ENCODE measurements around the gene CHORDC1.
"Not testable (repeated sequence)": the region's sequence is repeated elsewhere in the genome, so short reads cannot be mapped to it uniquely, and the experiment has no call there.

Gene CHORDC1

DNA sequence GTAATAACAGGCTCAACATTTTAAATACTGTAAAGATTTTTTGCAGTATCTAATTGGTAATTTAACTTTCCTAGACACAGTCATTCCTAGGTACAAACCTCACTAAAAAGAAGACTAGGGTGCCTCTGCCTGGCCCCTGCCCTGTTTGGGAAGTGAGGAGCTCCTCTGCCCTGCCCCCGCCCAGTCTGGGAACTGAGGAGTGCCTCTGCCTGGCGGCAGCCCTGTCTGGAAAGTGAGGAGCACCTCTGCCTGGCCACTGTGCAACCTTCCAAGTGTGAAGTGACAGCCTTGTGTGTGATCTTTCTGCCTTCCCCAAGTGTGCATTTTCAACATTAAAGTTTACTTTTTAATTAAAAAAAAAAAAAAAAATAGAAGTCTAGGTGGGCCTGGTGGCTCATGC, 4.2 kb downstream of the CHORDC1 start:
- in situ Hi-C loops (cut with HindIII; ENCODE audit: low sequenced_read_pairs), result no loop called here

DNA sequence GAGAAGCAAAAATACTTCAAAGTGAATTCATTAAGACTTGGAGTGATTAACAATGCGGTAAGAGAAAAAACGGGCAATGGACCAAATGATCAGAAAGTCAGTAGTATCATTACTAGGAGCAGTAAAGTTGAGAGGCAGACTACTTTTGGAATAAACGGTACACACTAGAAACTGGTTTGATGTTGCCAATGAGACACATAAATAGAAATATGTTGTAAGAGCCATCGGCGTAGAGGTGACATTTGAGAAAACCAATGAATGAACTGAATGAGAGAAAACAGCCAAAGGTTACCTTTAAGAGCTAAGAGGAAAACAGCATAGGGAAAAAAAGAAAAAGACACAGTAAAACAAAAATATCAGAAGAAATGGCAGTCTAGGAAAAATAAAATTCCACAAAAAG, 6.2 kb downstream of the CHORDC1 start:
- in situ Hi-C loops (cut with HindIII; ENCODE audit: low sequenced_read_pairs), result no loop called here

DNA sequence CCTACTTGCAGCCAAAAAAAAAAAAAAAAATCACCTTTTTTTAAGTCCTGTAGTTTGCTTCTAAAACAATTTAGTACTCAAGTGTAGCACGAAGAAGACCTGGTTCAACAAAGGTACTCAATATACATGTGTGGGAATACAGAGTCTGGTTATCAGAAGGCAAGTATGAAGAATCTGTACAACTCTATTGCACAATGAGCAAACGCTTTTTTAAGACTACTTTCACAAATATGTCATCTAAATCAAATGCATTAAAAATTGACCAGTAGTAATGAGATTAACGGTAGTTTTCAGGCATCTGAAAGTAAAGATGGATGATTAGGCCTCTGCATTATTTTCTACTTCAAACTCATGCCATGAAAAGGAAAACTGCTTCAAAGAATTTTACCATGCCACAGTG, 9.5 kb downstream of the CHORDC1 start:
- in situ Hi-C loops (cut with HindIII; ENCODE audit: low sequenced_read_pairs), result no loop called here

DNA sequence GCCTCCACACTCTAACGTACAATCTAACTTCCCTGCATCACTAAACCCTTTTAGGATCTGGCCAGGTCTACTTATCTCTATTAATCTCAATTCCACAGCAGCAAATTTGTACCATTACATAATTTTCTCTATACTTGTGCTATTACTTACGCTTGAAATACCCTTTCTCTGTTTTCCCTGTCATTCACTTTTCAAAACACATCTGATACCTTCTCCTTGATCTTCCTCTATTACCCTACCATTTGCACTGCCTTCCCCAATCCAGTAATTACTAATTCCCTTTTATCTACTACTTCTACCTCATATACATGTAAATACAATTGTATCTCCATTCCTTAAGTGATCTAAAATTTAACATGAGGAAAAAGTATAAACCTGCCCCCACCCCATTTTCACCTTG, 14.0 kb downstream of the CHORDC1 start:
- in situ Hi-C loops (cut with HindIII; ENCODE audit: low sequenced_read_pairs), result no loop called here

DNA sequence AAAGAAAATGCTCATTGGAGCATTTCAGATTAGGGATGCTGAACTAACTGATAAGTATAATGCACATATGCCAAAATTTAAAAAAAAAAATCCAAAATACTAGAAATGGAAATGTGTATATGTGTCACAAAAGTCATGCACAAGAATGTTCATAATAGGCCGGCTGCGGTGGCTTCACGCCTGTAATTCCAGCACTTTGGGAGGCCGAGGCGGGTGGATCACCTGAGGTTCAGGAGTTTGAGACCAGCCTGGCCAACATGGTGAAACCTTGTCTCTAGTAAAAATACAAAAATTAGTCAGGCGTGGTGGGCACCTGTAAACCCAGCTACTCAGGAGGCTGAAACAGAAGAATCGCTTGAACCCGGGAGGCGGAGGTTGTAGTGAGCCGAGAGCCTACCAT, 14.9 kb downstream of the CHORDC1 start:
- in situ Hi-C loops (cut with HindIII; ENCODE audit: low sequenced_read_pairs), result not testable (repeated sequence)

DNA sequence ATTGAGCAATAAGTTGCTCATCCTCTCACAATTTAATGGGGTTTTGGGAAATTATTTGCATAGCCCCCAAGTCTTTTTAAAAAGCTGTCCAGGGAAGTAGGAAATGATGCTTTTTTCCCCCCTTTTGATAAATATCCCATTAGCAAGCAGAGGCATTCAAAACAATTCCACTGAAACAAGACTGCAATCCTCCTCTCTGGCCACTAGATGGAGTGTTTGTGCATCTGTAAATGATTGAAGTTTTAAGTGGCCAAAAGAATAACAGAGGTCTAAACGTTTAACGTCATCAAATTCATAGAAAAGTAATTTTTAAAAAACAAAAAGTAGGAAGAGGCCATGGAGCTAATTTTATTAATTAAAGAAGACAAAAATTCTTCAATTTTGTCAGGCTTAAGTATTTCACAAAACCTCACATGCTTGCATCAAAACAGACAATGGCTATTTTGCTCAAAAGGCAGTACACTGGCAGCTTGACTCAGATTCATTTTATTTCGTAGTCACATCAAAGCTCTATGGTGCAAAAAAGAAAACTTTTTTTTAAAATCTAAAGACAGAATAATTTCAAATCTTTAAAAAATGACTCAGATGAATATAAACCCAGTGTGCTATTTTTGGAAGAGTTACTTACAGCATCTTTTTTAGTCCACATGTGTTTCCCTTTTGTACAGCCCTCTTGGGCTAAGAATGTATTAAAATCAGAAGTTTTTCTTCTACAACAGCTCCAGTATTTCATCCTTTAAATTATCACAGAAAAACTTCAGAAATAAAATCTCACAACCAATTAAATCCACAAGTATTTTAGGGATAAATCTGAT, 17.8 kb downstream of the CHORDC1 start:
- in situ Hi-C loops (cut with HindIII; ENCODE audit: low sequenced_read_pairs), result no loop called here

DNA sequence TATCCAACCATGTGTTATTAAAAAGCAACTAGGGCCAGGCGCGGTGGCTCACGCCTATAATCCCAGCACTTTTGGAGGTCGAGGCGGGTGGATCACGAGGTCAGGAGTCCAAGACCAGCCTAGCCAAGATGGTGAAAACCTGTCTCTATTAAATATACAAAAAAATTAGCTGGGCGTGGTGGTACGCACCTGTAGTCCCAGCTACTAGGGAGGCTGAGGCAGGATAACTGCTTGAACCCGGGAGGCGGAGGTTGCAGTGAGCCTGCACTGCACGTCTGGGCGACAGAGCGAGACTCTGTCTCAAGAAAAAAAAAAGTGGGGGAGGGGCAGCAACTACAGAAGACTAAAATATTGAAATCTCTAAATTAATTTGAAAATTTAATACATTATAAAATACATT, 18.4 kb downstream of the CHORDC1 start:
- in situ Hi-C loops (cut with HindIII; ENCODE audit: low sequenced_read_pairs), result no loop called here

DNA sequence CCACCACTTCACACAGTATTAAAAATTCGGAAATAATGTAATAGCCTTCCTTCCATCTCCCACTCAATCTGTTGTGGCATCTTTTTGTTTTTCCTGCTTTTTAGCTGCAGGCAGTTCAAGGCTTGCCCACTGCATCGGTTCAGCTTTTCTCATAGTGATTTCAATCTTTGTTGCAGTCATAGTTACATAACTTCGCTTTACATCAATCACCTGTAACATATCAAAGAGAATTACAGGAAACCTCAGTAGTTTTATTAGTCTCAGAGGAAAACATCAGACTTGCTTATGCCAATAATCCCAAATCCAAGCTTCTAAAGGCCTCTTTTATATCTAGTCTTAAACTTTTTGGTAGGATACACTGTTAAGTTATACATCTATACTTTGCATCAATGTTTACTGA, 20.5 kb downstream of the CHORDC1 start:
- in situ Hi-C loops (cut with HindIII; ENCODE audit: low sequenced_read_pairs), result no loop called here

DNA sequence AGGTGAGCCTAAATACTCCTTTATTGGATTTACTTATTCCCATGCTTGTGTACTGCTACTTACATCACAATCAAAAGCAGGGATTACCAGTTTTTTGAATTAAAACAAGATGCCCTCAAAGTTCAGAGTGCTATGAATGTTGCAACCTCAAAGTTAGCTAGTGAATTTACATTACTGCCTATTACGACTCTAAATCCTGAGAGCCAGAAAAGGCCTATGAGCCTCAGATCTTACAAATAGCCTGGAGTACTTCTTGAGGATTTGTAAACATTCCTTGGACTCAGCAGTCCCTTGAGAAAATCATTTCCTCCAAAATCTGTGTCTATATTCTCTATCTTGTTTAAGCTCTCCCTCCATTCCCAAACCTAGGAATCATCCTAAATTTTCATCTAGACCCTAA, 25.5 kb downstream of the CHORDC1 start:
- in situ Hi-C loops (cut with HindIII; ENCODE audit: low sequenced_read_pairs), result no loop called here

DNA sequence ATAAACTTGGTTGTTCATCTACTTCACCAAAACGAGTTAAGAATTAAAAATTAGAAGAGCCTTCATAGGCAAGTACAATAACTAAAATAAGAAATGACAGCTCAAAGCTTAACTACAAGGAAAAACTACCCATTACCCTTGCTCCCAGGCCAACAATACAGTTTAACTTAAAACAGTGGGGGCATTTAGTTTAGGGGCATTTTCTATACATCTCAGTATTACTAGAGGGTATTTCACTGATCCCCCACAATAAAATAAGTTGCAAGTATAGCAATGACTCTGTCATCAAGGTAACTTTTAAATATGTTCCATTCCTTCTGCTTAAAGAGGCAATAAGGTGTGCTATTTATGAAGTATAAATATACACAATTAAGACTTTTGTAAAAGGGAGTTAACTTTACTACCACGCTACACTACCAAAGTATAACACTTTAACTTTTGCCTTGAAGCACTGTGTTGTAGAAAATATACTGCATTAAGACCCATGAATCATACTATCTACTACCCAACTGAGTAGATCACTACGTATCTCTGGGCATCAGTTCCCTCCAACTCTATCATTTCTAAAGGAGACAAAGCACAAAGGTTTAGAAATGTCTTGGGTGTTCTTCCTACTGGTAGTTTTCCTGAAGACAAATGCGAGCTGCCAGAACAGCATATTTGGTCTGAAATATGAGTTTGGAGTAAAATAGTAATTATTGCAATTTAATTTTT, 29.8 kb downstream of the CHORDC1 start:
- in situ Hi-C loops (cut with HindIII; ENCODE audit: low sequenced_read_pairs), result no loop called here

DNA sequence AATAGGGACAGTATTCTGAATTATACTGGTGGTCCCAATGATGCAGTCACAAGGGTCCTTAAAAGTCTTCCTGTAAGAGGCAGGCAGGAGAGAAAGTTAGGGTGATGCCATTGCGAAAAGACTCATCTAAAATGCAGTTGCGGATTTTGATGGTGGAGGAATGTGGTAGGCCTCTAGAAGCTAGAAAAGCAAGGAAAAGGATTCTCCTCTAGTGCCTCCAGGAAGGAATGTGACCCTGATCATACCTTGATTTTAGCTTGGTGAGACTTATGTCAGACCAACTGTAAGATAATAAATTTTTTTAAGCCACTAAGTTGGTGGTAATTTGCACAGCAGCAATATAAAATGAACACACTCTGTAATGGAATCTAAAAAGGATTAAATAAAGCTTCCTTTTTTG, 33.8 kb downstream of the CHORDC1 start:
- in situ Hi-C loops (cut with HindIII; ENCODE audit: low sequenced_read_pairs), result no loop called here

DNA sequence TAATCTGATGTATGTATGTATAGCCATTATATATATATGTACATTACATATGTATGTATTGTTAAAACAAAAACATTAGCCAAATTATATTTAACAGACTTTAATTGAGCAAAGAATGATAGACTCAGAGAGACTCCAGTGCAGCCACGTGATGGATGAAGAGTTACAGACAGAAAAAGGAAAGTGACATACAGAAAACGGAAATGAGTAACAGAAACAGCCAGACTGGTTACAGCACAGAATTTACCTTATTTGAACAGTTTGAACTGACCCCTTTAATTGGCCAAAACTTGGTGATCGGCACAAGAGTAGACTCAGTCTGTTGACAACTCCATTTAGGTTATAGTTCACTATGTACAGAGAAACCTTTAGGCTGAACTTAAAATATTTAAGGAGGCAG, 35.0 kb downstream of the CHORDC1 start:
- in situ Hi-C loops (cut with HindIII; ENCODE audit: low sequenced_read_pairs), result no loop called here

DNA sequence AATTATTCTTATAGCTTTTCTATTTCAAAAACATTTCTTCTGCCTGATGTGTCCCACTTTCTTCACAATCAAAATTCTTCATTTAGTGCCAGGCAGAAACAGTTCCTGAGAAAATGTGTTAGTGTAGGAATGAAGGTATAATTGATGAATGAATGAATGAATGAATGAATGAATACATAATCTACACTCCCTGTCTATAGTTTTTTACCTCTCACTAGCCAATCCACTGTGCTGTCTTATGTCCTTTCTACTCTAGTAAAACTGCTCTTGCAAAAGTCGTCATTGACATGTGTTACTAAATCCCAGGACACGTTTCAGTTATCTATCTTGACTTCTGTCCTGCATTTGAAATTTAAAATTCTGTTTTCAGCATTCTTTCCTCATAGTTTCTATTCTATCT, 42.9 kb downstream of the CHORDC1 start:
- in situ Hi-C loops (cut with HindIII; ENCODE audit: low sequenced_read_pairs), result no loop called here

DNA sequence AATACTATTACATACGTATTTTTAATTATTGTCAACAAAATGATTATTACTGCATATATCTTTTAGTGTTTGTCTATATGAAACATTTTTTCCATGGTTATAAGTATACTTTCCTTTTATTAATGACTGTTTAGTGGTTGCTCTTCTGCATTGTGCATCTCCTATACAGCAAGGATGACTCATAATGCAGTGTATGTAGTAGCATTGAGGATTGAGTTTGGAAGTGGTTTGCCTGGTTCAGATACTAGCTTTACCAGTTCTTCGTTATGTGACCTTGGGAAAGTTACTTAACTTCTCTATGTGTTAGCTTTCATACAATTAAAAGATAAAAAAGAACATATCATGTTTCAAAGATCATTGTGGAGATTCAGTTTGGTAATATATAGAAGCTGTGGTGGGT, 44.1 kb downstream of the CHORDC1 start:
- in situ Hi-C loops (cut with HindIII; ENCODE audit: low sequenced_read_pairs), result no loop called here

DNA sequence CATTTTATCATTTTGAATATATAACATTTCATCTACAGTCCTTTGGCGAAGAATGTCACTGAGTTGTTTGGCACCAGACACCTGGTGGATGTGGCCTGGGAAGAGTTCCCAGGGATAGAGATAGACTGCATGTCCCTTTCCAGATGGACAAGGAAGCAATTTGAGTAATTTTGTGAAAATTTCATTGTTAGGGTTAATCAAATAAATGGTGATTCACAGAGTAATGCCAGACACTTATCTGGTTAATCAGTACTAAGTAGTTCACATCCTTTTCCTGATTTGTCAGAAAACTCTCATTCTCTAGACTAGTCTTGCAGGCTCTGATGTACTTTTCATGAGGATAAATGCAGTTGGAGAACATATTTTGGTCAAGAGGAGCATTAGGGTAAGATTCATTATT, 46.8 kb downstream of the CHORDC1 start:
- in situ Hi-C loops (cut with HindIII; ENCODE audit: low sequenced_read_pairs), result no loop called here

DNA sequence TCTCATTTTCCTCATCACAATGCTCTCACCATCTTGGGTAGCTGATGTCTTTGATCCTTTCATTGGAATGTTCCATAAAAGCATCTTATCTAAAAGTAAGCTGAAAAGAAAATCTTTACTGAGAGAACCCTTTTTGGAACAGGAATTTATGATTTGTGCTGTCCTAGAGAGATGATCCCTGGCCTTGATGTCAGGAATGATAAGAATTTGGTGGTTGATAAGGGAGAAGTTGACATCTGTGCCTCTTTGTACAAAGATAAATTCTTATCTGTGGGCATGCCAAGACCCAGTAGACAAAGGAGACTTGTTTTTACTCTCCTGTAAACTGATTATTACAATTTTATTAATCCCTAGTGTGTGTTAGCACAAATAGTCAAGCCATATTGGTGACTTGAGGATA, 51.5 kb downstream of the CHORDC1 start:
- in situ Hi-C loops (cut with HindIII; ENCODE audit: low sequenced_read_pairs), result no loop called here

DNA sequence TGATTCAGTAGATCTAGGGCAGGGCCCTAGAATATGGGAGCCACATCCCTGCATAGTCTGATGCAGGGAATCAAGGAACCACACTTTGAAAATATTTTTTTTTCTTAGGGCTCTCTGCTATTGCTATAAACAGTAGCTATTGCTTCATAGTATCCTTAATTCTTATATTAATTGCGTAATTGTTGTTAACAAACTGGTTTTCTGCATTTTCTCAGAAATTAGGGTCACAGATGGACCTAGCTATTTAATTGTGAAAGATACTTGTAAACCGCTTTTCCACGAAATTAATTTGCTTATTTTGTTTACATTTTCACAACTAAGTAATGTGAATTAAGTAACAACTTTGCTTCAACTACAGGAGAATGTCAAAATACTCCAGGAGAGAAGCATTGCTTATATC, 54.3 kb downstream of the CHORDC1 start:
- in situ Hi-C loops (cut with HindIII; ENCODE audit: low sequenced_read_pairs), result no loop called here

DNA sequence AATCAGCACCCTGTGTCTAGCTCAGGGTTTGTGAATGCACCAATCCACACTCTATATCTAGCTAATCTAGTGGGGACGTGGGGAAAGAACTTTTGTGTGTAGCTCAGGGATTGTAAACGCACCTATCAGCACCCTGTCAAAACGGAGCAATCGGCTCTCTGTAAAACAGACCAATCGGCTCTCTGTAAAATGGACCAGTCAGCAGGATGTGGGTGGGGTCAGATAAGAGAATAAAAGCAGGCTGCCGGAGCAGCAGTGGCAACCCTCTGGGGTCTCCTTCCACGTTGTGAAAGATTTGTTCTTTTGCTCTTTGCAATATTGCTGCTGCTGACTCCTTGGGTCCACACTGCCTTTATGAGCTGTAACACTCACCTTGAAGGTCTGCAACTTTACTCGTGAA, 55.1 kb downstream of the CHORDC1 start:
- in situ Hi-C loops (cut with HindIII; ENCODE audit: low sequenced_read_pairs), result not testable (repeated sequence)

DNA sequence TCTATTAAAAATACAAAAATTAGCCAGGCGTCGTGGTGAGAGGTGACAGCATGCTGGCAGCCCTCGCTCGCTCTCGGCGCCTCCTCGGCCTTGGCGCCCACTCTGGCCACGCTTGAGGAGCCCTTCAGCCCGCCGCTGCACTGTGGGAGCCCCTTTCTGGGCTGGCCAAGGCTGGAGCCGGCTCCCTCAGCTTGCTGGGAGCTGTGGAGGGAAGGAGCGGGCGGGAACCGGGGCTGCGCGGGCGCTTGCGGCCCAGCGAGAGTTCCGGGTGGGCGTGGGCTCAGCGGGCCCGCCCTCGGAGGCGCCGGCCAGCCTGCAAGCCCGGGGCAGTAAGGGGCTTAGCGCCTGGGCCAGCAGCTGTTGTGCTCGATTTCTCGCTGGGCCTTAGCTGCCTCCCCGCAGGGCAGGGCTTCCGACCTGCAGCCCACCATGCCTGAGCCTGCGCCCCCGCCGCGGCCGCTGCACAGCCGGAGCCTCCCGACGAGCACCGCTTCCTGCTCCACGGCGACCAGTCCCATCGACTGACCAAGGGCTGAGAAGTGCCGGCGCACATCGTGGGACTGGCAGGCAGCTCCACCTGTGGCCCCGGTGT, 55.8 kb downstream of the CHORDC1 start:
- in situ Hi-C loops (cut with HindIII; ENCODE audit: low sequenced_read_pairs), result not testable (repeated sequence)

Measured in endothelial cell of hepatic sinusoid (primary cell).